GM23248 (cell line): Measurements from ENCODE around the gene XPC. TPM values are rescaled to one million over a fixed set of nuclear protein-coding genes. Genes with fewer than 3 reads are reported as not detected.

Experiments used
- DNase-seq: peaks from one replicate; pipeline ENCODE4 v3.0.0-alpha.2; 2015
- H2AFZ ChIP-seq: fragments of 200-600 bp; sonication (generic); 2 replicates; pipeline ENCODE4 v1.6.1; 2016; ENCODE audit warnings: antibody characterized with exemption
- H3F3A ChIP-seq: fragments of 200-600 bp; sonication (generic); 2 replicates; pipeline ENCODE4 v1.6.1; 2016; ENCODE audit warnings: mild to moderate bottlenecking, antibody characterized with exemption, mixed run types; ENCODE audit not compliant: insufficient read depth
- H3K27ac ChIP-seq: fragments of 200-600 bp; sonication (generic); 2 replicates; pipeline ENCODE4 v1.5.1; 2016; ENCODE audit warnings: mild to moderate bottlenecking
- H3K27me3 ChIP-seq: fragments of 200-600 bp; sonication (generic); replicated peaks from 2 replicates; pipeline ENCODE4 v1.6.1; 2016; ENCODE audit warnings: mild to moderate bottlenecking; ENCODE audit not compliant: insufficient read depth
- H3K36me3 ChIP-seq: fragments of 200-600 bp; sonication (generic); 2 replicates; pipeline ENCODE4 v1.6.1; 2016; ENCODE audit warnings: low read depth, mild to moderate bottlenecking
- H3K4me1 ChIP-seq: fragments of 200-600 bp; sonication (generic); 2 replicates; pipeline ENCODE4 v1.6.1; 2016; ENCODE audit warnings: mild to moderate bottlenecking; ENCODE audit not compliant: insufficient read depth
- H3K4me2 ChIP-seq: fragments of 200-600 bp; sonication (generic); one replicate; pipeline ENCODE4 v1.6.1; 2016; ENCODE audit warnings: mild to moderate bottlenecking; ENCODE audit not compliant: unreplicated experiment
- H3K4me3 ChIP-seq: fragments of 200-600 bp; sonication (generic); 2 replicates; pipeline ENCODE4 v1.5.1; 2016; ENCODE audit warnings: mild to moderate bottlenecking
- H3K79me2 ChIP-seq: fragments of 200-600 bp; sonication (generic); 2 replicates; pipeline ENCODE4 v1.6.1; 2016; ENCODE audit warnings: mild to moderate bottlenecking; ENCODE audit not compliant: insufficient read depth
- H3K9ac ChIP-seq: fragments of 200-600 bp; sonication (generic); 2 replicates; pipeline ENCODE4 v1.6.1; 2016; ENCODE audit warnings: mild to moderate bottlenecking
- H3K9me2 ChIP-seq: fragments of 200-600 bp; sonication (generic); 2 replicates; pipeline ENCODE4 v1.6.1; 2016; ENCODE audit warnings: mixed run types, mild to moderate bottlenecking, moderate library complexity; ENCODE audit not compliant: insufficient read depth
- H3K9me3 ChIP-seq: fragments of 200-600 bp; sonication (generic); one replicate; pipeline ENCODE4 v1.6.1; 2017; ENCODE audit warnings: low read depth
- H4K20me1 ChIP-seq: fragments of 200-600 bp; sonication (generic); 2 replicates; pipeline ENCODE4 v1.6.0; 2016; ENCODE audit not compliant: insufficient read depth
- EZH2 ChIP-seq: fragments of 200-600 bp; sonication (generic); IDR thresholded peaks from 2 replicates; pipeline ENCODE4 v1.6.1; 2018; ENCODE audit warnings: antibody characterized with exemption, mild to moderate bottlenecking; ENCODE audit not compliant: insufficient read depth, poor library complexity, severe bottlenecking
- EZH2phosphoT487 ChIP-seq: fragments of 200-600 bp; sonication (generic); IDR thresholded peaks from 2 replicates; pipeline ENCODE4 v1.6.1; 2018; ENCODE audit warnings: antibody characterized with exemption, moderate library complexity, mild to moderate bottlenecking, low read depth; ENCODE audit not compliant: insufficient read depth
- WGBS, 2 experiments: methylation state at CpG; one replicate each; pipeline ENCODE4 v1.1.6; 2015 to 2017; ENCODE audit warnings: low lambda C conversion rate in 2 of 2, low coverage in 1 of 2; ENCODE audit errors: missing lambda C conversion rate in 2 of 2; 5-methylcytosine and 5-hydroxymethylcytosine counted together
- in situ Hi-C: fragments of 300-500 bp; cut with MboI; formaldehyde crosslinking; loops from 2 replicates; pipeline ENCODE4 v1.15.0; 2020
- polyA plus RNA-seq: library from polyadenylated mRNA; unstranded; fragments of >200 nt; fragmentation: Nextera tagmentation; extraction: Ambion mirVana; gene quantifications from 2 replicates; pipeline ENCODE4 v1.2.1, GENCODE V29; 2016
- total RNA-seq: library from RNA; depleted of rRNA; stranded (reverse); fragments of >200 nt; shearing (Covaris generic); gene quantifications from 2 replicates; pipeline ENCODE4 v1.2.3, GENCODE V29; 2014

The XPC gene
- total and polyA plus RNA-seq, 2 experiments from 2014 or later, result 42.4 to 62.1 TPM

DNA sequence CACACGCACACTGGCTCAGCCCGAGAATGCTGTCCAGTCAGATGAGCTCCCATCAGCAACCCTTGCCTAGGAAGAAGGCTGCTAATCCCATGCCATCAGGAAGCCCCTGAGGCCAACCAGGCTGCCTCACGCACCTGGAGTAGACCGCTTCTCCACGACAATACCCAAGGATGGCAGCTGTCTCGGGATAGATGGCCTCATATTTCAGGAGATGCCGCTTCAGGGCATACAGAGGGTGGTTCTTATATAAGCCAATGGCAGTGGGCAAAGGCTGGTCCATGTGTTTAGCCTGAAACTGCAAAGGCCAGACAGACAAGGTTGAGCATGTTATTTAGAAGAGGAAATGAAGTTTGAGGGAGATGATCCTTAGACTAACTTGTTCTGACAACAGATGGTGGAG, 22.2 kb downstream of the XPC start:
- Histone ChIP-seq H3K27me3 (no peaks in the 10 kb centered on the region), H3K27ac (no peak overlapping the region), H3K4me2 (no peak overlapping the region), H3K9me2 (no peaks in the 10 kb centered on the region), H3K79me2 (peaks cover 70% of the 10 kb centered on the region), H3K4me1 (no peaks in the 10 kb centered on the region), H3F3A (peaks cover 4% of the 10 kb centered on the region; the same call in 1 of the 2 replicates), H3K9ac (no peak overlapping the region), H3K36me3 (peaks cover 76% of the 10 kb centered on the region), H3K9me3 (no peaks in the 10 kb centered on the region), H2AFZ (no peak overlapping the region), H4K20me1 (no peaks in the 10 kb centered on the region), H3K4me3 (no peak overlapping the region)
- 94 to 96% methylated on average over 7 of the region's 7 CpGs for WGBS, 2 experiments
- in situ Hi-C loops, result no loop called here
- TF ChIP-seq EZH2 (no peak), EZH2phosphoT487 (no peak)
- DNase-seq, result no peak

- Histone ChIP-seq H3K9ac (no peak overlapping the region), H3K79me2 (peaks cover 63% of the 10 kb centered on the region), H3K27me3 (no peaks in the 10 kb centered on the region), H3K4me1 (no peaks in the 10 kb centered on the region), H3K9me2 (no peaks in the 10 kb centered on the region), H3K4me3 (no peak overlapping the region), H2AFZ (no peak overlapping the region), H3F3A (peaks cover 4% of the 10 kb centered on the region; the same call in 1 of the 2 replicates), H4K20me1 (no peaks in the 10 kb centered on the region), H3K4me2 (no peak overlapping the region), H3K9me3 (no peaks in the 10 kb centered on the region), H3K36me3 (peaks cover 64% of the 10 kb centered on the region), H3K27ac (no peak overlapping the region)
- TF ChIP-seq EZH2 (no peak), EZH2phosphoT487 (no peak)
- no peak for DNase-seq
- WGBS, 2 experiments, result 87 to 91% methylated on average over 7 of the region's 7 CpGs
- in situ Hi-C loops, result no loop called here
These were observed 23.4 kb downstream of the XPC start for GRCh38 chr3:14154895-14155440.

- in situ Hi-C loops, result no loop called here
- Histone ChIP-seq H3K27ac (no peak overlapping the region), H3K9ac (no peak overlapping the region), H3K27me3 (no peaks in the 10 kb centered on the region), H3K79me2 (peaks cover 57% of the 10 kb centered on the region), H2AFZ (no peak overlapping the region), H3F3A (peaks cover 4% of the 10 kb centered on the region; the same call in 1 of the 2 replicates), H3K4me2 (no peak overlapping the region), H3K9me2 (no peaks in the 10 kb centered on the region), H4K20me1 (no peaks in the 10 kb centered on the region), H3K4me3 (no peak overlapping the region), H3K9me3 (no peaks in the 10 kb centered on the region), H3K36me3 (peaks cover 57% of the 10 kb centered on the region), H3K4me1 (no peaks in the 10 kb centered on the region)
- TF ChIP-seq EZH2 (no peak), EZH2phosphoT487 (no peak)
- 93 to 94% methylated on average over 5 of the region's 5 CpGs for WGBS, 2 experiments
- no peak for DNase-seq
These were observed 24.1 kb downstream of the XPC start for GRCh38 chr3:14154276-14154675.

DNA sequence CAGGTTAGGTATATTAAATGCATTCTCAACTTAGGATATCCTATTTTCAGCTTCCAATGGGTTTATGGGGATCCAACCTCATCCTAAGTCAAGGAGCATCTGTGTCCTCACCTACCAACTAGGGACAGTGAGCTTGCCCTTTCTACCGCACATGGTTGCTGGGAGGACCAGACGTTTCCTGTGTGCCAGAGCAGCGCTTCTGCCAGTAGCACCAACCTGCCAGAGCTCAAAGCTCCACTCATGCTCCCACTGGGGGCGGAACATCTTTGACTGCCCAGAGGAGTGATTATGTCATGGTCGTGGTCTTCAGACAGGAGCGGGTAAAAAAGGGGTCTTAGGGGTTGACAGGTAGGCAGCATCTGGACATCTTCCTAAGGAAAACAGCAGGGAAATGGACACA, 24.7 kb downstream of the XPC start:
- H3K9ac ChIP-seq, result no peak overlapping the region
- no peak overlapping the region for H3K4me2 ChIP-seq
- WGBS, 2 experiments, result 83 to 85% methylated on average over 6 of the region's 6 CpGs
- no peak for TF ChIP-seq EZH2
- no peak for TF ChIP-seq EZH2phosphoT487
- no peak overlapping the region for H3K27ac ChIP-seq
- no peaks in the 10 kb centered on the region for H3K27me3 ChIP-seq
- H3F3A ChIP-seq, result peaks cover 4% of the 10 kb centered on the region; the same call in 1 of the 2 replicates
- no peaks in the 10 kb centered on the region for H3K9me2 ChIP-seq
- no peak for DNase-seq
- H4K20me1 ChIP-seq, result no peaks in the 10 kb centered on the region
- H3K36me3 ChIP-seq, result peaks cover 51% of the 10 kb centered on the region
- no peaks in the 10 kb centered on the region for H3K9me3 ChIP-seq
- no peaks in the 10 kb centered on the region for H3K4me1 ChIP-seq
- no peak overlapping the region for H3K4me3 ChIP-seq
- H2AFZ ChIP-seq, result no peak overlapping the region
- in situ Hi-C loops, result no loop called here
- H3K79me2 ChIP-seq, result peaks cover 51% of the 10 kb centered on the region

DNA sequence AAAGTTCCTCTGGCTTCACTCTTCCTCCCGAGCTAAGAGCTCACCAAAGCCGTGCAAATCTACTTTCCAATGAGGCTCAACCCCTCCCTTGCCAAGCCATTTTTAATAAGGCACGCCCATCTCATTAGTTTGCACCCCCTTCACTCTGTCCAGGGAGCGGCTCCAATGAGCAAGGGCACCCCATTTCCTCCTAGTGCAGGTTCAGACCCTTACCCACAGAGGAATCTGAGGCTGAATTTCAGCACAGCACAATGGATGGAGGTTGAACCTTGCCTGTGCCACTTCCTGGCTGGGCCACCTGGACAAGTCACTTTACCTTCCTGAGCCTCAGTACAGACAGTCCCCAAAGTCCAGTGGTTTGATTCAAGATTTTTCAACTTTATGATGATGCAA, 25.4 kb downstream of the XPC start:
- Histone ChIP-seq H4K20me1 (no peaks in the 10 kb centered on the region), H3K9me2 (no peaks in the 10 kb centered on the region), H3K9ac (no peak overlapping the region), H3K4me2 (no peak overlapping the region), H2AFZ (no peak overlapping the region), H3F3A (peaks cover 4% of the 10 kb centered on the region; the same call in 1 of the 2 replicates), H3K4me3 (no peak overlapping the region), H3K36me3 (peaks cover 44% of the 10 kb centered on the region), H3K4me1 (no peaks in the 10 kb centered on the region), H3K27ac (no peak overlapping the region), H3K79me2 (peaks cover 46% of the 10 kb centered on the region), H3K27me3 (no peaks in the 10 kb centered on the region), H3K9me3 (no peaks in the 10 kb centered on the region)
- in situ Hi-C loops, result no loop called here
- TF ChIP-seq EZH2phosphoT487, result no peak
- no peak for TF ChIP-seq EZH2
- no peak for DNase-seq
- WGBS, 2 experiments, result 89 to 93% methylated on average over 4 of the region's 4 CpGs
